Cerebellar nuclear complex (tissue), 1 donor: ENCODE results near the gene COBLL1.

Source experiments
- DNase-seq, 2 experiments: peaks; one replicate each; lab custom pipeline; 2025; lab: John Stamatoyannopoulos, UW

COBLL1 gene

GRCh38 chr2:164823126-164823525, 18.5 kb downstream of the COBLL1 start:
- DNase-seq, result no peak

- no peak for DNase-seq
Measured at GRCh38 chr2:164821338-164821737, 20.3 kb downstream of the COBLL1 start.

- no peak for DNase-seq
Measured at GRCh38 chr2:164818149-164819136, 23.2 kb downstream of the COBLL1 start.

GRCh38 chr2:164816900-164817299, 24.7 kb downstream of the COBLL1 start:
- no peak for DNase-seq

- DNase-seq, result no peak
Measured at GRCh38 chr2:164816046-164816445, 25.6 kb downstream of the COBLL1 start.

- no peak for DNase-seq
Measured at GRCh38 chr2:164815071-164815793, 26.4 kb downstream of the COBLL1 start.

GRCh38 chr2:164813535-164813934, 28.1 kb downstream of the COBLL1 start:
- DNase-seq, result no peak

GRCh38 chr2:164812378-164812777, 29.2 kb downstream of the COBLL1 start:
- DNase-seq, result no peak

- no peak for DNase-seq
Measured at GRCh38 chr2:164811819-164812218, 29.8 kb downstream of the COBLL1 start.

- no peak for DNase-seq
Measured at GRCh38 chr2:164810843-164811242, 30.8 kb downstream of the COBLL1 start.

- DNase-seq, result no peak
Measured at GRCh38 chr2:164808776-164809175, 32.8 kb downstream of the COBLL1 start.

- no peak for DNase-seq
Measured at GRCh38 chr2:164803776-164804466, 37.7 kb downstream of the COBLL1 start.

- no peak for DNase-seq
Measured at GRCh38 chr2:164802095-164802707, 39.4 kb downstream of the COBLL1 start.

GRCh38 chr2:164800572-164800971, 41.1 kb downstream of the COBLL1 start:
- no peak for DNase-seq

- no peak for DNase-seq
Measured at GRCh38 chr2:164797627-164798026, 44.0 kb downstream of the COBLL1 start.

GRCh38 chr2:164796999-164797398, 44.6 kb downstream of the COBLL1 start:
- DNase-seq, result no peak

- no peak for DNase-seq
Measured at GRCh38 chr2:164794432-164795231, 47.0 kb downstream of the COBLL1 start.

- DNase-seq, result no peak
Measured at GRCh38 chr2:164794016-164794415, 47.6 kb downstream of the COBLL1 start.

GRCh38 chr2:164793529-164793928, 48.1 kb downstream of the COBLL1 start:
- DNase-seq, result no peak

- DNase-seq, result no peak
Measured at GRCh38 chr2:164792316-164793170, 49.1 kb downstream of the COBLL1 start.
